SU-DHL-6 (cell line): ENCODE results near the gene TALDO1.

Source experiments
- CTCF ChIP-seq: fragments of 200-600 bp; sonication (generic); IDR thresholded peaks from one replicate; pipeline ENCODE4 v1.5.1; 2017; ENCODE audit warnings: antibody characterized with exemption, mild to moderate bottlenecking, low read length, moderate library complexity; ENCODE audit not compliant: insufficient read depth, poor library complexity, severe bottlenecking
- EZH2phosphoT487 ChIP-seq: fragments of 200-600 bp; sonication (generic), shearing (Covaris generic); conservative IDR thresholded peaks from 2 replicates; pipeline ENCODE4 v1.6.1; 2018; ENCODE audit warnings: mild to moderate bottlenecking, antibody characterized with exemption, low read length, moderate library complexity, mixed read lengths

GRCh38 chr11:707817-708420, 39.3 kb upstream of the TALDO1 start:
- TF ChIP-seq CTCF (no peak), EZH2phosphoT487 (no peak)
